BE2C (cell line): ENCODE measurements around the gene PRDM4.
A peak's percentile ranks its signal among the peaks of the same experiment; 100 is the strongest.

Source experiments
- DNase-seq: peaks from one replicate; pipeline ENCODE4 v3.0.0-alpha.2; 2020
- H3K27me3 ChIP-seq: fragments of 250-450 bp; sonication (Bioruptor Pico); 2 replicates; pipeline ENCODE4 v1.5.1; 2020; ENCODE audit warnings: mild to moderate bottlenecking
- H3K36me3 ChIP-seq: fragments of 250-450 bp; sonication (Bioruptor Pico); 2 replicates; pipeline ENCODE4 v1.5.1; 2020; ENCODE audit warnings: mild to moderate bottlenecking
- H3K4me1 ChIP-seq: fragments of 250-450 bp; sonication (Bioruptor Pico); 2 replicates; pipeline ENCODE4 v1.5.1; 2020
- H3K4me3 ChIP-seq: 2 replicates; pipeline ENCODE4 v1.5.1; 2011; ENCODE audit warnings: low read depth, low read length
- H3K9me3 ChIP-seq: fragments of 250-450 bp; sonication (Bioruptor Pico); 2 replicates; pipeline ENCODE4 v1.5.1; 2020
- CTCF ChIP-seq: IDR thresholded peaks from 2 replicates; pipeline ENCODE4 v1.5.1; 2012; ENCODE audit warnings: mild to moderate bottlenecking, low read depth, low read length

PRDM4 gene

GRCh38 chr12:107762874-107763273, 1.9 kb upstream of the PRDM4 start:
- peaks cover 4% of the 10 kb centered on the region for H3K27me3 ChIP-seq
- no peaks in the 10 kb centered on the region for H3K9me3 ChIP-seq
- H3K4me3 ChIP-seq: no peak overlapping the region
- TF ChIP-seq CTCF: no peak
- H3K36me3 ChIP-seq: peaks cover 6% of the 10 kb centered on the region; the same call in 1 of the 2 replicates
- no peak for DNase-seq
- H3K4me1 ChIP-seq: no peaks in the 10 kb centered on the region; the same call in 1 of the 2 replicates

- no peaks in the 10 kb centered on the region for H3K27me3 ChIP-seq
- H3K36me3 ChIP-seq: peaks cover 17% of the 10 kb centered on the region
- H3K4me1 ChIP-seq: no peaks in the 10 kb centered on the region; the same call in 1 of the 2 replicates
- peak overlapping the region; percentile 90 for H3K4me3 ChIP-seq
- DNase-seq: no peak
- no peaks in the 10 kb centered on the region for H3K9me3 ChIP-seq
- TF ChIP-seq CTCF: no peak
These were observed 566 bp upstream of the PRDM4 start for GRCh38 chr12:107761502-107761904.

GRCh38 chr12:107760207-107760808, 629 bp downstream of the PRDM4 start:
- peak; percentile 46 for DNase-seq
- H3K4me3 ChIP-seq: peak overlapping the region; percentile 90
- peaks cover 27% of the 10 kb centered on the region for H3K36me3 ChIP-seq
- no peaks in the 10 kb centered on the region for H3K9me3 ChIP-seq
- no peaks in the 10 kb centered on the region for H3K27me3 ChIP-seq
- no peaks in the 10 kb centered on the region; the same call in 1 of the 2 replicates for H3K4me1 ChIP-seq
- no peak for TF ChIP-seq CTCF

GRCh38 chr12:107759410-107759809, 1.5 kb downstream of the PRDM4 start:
- no peaks in the 10 kb centered on the region for H3K9me3 ChIP-seq
- no peaks in the 10 kb centered on the region for H3K27me3 ChIP-seq
- H3K36me3 ChIP-seq: peaks cover 36% of the 10 kb centered on the region
- TF ChIP-seq CTCF: no peak
- no peaks in the 10 kb centered on the region; the same call in 1 of the 2 replicates for H3K4me1 ChIP-seq
- no peak for DNase-seq
- peak overlapping the region; percentile 90 for H3K4me3 ChIP-seq

GRCh38 chr12:107749083-107749482, 11.9 kb downstream of the PRDM4 start:
- Histone ChIP-seq H3K9me3 (no peaks in the 10 kb centered on the region), H3K4me1 (no peaks in the 10 kb centered on the region), H3K36me3 (peaks cover 48% of the 10 kb centered on the region), H3K4me3 (no peak overlapping the region), H3K27me3 (no peaks in the 10 kb centered on the region)
- no peak for DNase-seq
- TF ChIP-seq CTCF: no peak

GRCh38 chr12:107748472-107748871, 12.5 kb downstream of the PRDM4 start:
- H3K27me3 ChIP-seq: no peaks in the 10 kb centered on the region
- no peak overlapping the region for H3K4me3 ChIP-seq
- no peaks in the 10 kb centered on the region for H3K9me3 ChIP-seq
- peaks cover 47% of the 10 kb centered on the region for H3K36me3 ChIP-seq
- no peak for DNase-seq
- no peak for TF ChIP-seq CTCF
- no peaks in the 10 kb centered on the region for H3K4me1 ChIP-seq
